Measurements from ENCODE around the gene ZNF324B.

The ZNF324B gene

DNA sequence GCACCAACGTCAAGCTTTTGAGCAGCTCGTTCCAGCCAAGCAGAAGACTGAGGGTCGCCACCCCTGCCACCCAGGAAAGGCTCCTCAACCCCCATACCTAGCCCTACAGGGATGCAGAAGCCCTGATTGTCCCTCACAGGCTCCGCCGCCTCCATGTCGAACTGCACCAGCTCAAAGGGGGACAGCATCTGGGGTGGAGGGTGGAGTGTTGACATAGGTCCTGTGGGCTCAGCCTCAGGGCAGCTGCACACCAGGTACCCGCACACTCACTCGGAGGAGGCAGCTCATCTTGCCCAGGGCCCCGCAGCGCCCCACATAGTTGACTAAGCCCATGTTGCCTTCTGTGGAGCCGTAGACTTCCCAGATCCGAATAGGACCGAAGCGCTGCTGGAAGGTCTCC lies 48.8 kb downstream of the ZNF324B start (continued):
- TF ChIP-seq, protein P1, sequence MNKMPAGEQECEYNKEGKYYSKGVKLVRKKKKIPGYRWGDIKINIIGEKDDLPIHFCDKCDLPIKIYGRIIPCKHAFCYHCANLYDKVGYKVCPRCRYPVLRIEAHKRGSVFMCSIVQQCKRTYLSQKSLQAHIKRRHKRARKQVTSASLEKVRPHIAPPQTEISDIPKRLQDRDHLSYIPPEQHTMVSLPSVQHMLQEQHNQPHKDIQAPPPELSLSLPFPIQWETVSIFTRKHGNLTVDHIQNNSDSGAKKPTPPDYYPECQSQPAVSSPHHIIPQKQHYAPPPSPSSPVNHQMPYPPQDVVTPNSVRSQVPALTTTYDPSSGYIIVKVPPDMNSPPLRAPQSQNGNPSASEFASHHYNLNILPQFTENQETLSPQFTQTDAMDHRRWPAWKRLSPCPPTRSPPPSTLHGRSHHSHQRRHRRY (tag by site-specific recombination; IDR thresholded peaks at IDR 0.05) = no peak

Measured in HEK293 (cell line).